Germinal center (tissue), 1 donor: Measurements from ENCODE around the gene NADSYN1.
A peak's percentile ranks its signal among the peaks of the same experiment; 100 is the strongest.
"Not testable (repeated sequence)": the region's sequence is repeated elsewhere in the genome, so short reads cannot be mapped to it uniquely, and the experiment has no call there.

Experiments
- DNase-seq: peaks from one replicate; pipeline ENCODE4 v3.0.0; 2012; ENCODE audit warnings: mixed read lengths, low spot score

NADSYN1 gene

DNA sequence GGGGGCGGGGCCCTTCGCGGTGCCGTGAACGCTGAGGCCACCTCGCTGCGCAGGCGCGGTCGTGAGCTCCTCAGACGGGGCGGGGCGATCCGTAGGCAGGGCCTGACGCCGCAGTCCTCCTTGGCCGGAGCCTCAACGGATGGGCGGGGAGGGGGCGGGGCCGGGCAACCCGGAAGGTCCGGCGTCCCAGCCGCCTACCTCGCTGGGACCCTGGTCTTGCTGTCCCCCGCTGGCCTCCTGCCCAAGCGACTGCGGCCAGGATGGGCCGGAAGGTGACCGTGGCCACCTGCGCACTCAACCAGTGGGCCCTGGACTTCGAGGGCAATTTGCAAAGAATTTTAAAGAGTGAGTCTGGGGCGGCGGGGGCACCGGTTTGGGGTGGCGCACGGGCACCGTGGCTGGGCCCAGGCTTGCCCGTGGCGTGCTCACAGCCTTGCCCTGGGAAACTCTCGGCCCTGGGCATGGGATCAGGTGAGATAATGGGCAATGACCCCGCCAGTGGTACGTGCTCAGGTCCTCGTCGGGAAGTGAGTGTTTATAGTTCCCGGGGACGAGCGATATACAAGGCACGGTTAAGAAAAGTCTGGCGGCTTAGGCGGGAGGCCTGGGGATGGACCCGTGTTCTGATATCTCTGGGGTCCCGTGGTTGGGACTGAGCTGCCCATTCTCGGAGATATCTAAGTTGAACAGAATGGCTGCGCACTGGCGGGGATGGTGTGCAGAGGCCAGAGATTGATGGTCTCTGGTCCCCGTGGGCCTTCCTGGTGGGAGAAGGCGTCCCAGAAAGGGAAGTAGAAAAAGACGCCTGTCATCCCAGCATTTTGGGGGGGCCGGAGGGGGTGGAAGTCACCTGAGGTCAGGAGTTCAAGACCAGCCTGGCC, at the start of gene NADSYN1:
NADSYN1 (plus strand) TSS at position 167 of the 881 bp plus-strand sequence; CDS start at position 261, 94 bp downstream.
- DNase-seq, result peak; percentile 97

DNA sequence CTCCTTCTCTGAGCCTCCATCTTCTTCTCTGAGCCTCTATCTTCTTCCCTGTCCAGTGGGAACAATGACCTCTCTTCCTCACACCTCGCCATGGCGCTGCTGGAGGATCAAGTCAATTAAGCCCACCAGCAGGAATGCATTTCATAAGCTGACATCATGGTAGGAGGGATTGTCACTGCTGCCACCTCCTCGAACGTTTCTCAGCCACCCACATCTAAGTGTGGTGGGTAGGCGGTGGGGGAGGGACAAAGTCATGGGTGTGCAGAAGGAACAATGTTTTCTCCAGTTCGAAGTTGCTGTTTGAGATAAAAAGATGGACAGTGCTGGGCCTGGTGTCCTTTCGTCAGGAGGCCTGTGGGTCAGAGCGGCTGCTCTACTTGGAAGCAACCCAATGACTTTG, 48.8 kb upstream of the NADSYN1 start:
- no peak for DNase-seq

DNA sequence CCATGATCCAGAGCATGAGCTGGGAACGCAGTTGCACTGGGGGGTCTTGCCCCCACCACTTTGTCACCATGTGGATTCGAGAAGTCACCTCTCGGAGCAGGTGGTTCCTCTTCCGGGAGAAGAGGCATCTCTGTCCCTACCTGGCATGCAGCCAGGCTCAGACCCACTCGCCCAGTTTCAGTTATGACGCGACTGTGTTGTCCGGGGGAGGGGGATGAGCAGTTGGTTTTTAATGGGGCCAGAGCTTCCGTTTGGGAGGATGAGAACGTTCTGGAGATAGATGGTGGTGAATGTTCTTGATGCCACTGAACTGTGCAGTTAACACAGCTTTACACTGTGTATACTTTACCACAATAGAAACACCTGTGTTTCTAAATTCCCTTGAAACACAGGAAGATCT, 46.3 kb upstream of the NADSYN1 start:
- no peak for DNase-seq

DNA sequence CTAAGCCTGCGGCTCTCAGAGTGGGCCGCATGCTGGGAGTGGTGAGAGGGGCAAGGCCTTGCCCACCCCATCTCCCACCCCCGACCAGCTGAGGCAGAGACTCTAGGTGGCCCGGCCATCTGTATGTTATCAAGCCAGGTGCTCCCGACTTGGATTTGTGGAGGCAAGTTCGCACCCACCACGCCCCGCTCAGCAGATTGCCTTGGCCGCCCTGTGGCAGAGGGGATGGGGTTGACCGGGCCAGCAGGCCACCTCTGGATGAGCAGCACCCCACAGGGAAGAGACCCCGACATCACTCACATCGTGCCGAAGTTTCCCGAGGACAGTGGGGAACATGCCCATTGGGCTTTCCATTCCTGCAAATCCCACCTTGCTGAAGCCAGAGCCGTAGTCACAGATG, 45.6 kb upstream of the NADSYN1 start:
- DNase-seq, result no peak

DNA sequence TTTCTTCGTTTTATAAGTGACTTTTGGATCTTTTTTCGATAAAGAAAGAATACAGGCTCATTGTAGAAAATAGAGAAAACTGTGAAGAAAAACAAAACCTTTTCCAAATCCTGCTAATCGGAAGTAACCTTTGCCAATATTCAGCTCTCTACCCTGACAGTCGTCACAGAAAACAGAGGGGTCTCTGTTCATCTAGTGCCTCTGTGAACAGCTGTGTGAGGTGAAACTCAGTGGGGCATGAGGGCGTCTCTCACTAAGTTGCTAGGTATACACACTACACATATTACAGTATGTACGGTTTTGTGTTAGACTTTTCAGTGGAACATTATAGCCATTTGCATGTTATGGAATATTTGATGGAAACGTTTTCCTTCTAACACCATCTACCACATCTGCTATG, 44.2 kb upstream of the NADSYN1 start:
- DNase-seq, result no peak

DNA sequence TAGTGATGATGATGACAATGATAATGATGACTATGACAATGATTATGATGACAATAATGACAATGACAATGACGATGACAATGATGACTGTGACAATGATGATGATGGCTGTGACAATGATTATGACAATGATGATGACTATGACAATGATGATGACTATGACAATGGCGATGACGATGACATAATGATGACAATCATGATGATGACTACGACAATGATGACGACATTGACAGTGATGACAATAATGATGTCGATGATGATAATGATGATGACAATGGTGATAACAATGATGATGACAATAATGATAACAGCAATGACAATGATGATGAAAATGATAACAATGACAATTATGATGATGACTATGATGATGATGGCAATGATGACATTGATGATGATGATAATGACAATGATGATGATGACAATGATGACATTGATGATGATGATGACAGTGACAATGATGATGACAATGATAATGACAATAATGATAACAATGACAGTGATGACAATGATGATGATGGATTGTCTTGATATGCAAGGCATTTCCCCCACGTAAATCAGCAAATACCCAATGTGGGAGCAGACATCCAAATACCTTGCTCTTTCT, 42.5 kb upstream of the NADSYN1 start:
- DNase-seq, result no peak

DNA sequence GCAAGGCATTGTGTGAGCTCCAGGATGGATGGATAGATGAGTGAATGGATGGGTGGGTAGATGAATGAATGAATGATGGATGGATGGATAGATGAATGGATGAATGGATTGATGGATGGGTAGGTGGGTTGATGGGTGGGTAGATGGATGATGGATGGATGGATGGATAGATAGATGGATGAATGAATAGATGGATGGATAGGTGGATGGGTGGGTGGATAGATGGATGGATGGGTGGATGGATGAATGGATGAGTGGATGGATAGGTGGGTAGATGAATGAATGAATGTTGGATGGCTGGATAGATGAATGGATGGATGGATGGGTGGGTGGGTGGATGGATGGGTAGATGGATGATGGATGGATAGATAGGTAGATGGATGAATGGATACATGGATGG, 38.4 kb upstream of the NADSYN1 start:
- DNase-seq, result no peak

DNA sequence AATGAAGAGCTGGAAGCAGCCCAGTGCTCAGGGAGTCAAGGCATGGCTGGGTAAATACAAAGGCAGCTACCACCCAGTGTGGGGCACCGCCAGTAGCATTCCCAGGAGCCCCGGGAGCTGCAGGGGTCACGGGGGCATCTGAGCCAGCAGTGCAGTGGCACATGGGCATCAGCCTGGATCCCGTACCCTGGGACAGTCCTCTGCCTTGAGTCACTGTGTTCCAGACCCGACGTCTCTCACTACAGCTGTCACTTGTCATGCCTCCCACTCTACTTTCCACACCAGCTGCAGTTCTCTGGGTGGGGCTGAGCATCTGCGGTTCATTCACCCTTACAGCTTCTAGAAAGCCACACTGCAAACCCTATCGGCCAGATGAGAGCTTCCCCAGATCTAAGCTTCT, 34.4 kb upstream of the NADSYN1 start:
- no peak for DNase-seq

DNA sequence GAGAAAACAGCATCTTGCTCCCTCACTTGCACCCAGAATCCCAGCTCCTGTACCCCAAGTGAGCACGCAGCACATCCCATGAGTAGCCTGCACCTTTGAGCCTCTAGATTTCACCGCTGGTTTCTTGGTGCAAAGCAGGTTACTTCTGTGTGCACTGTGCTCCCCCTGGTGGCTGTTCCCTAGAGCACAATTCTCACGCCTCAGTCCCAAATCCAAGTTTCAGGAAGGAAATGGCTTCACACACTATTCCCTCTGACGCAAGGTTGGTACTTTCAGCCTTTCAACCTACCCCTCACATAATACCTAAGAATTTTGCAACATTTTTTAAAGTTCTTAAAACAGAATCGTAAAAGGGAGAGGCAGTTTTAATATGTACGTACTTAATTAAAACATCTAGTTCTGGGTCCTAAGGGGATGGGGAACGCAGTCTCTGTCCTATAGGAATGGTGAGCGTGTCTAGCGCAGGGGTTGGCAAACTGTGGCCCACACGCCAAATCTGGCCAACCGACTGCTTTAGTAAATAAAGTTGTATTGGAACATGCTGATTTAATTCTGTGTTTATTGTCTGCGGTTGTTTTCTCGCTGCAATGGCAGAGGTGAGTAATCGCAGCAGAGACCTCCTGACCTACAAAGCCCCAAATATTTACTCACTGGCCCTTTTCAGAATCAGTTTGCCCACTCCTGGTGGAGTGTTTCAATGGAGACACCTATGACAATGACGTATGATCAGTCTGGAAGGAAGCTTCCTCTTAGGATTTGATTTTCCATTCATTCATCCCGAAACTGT, 32.4 kb upstream of the NADSYN1 start:
- peak; percentile 38 for DNase-seq

DNA sequence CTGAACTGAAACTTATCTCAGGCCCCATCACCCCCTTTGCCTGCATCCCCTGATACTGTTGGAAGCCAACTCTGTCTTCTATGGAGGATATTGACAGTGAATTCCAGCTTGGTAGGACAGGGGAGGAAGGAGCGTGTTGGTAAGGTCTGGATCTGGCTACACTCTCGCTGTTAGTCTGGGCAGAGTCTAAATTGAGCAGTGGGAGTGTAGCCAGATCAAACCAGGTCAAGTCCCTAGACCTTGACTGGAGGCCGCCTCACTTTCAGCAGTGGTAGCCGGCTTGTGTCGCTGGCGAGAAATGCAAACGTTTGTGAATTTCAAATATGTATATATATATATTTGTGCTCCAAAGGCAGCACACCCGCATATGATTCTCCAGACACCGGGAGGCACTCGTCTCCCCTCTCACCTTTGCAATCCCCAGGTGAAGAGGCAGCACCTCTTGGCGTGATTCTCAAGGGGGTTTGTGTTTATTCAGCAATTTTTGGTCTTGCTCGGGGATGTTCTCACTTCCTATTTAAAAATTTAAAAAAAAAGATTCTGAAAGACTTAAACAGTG, 31.5 kb upstream of the NADSYN1 start:
- DNase-seq, result no peak

DNA sequence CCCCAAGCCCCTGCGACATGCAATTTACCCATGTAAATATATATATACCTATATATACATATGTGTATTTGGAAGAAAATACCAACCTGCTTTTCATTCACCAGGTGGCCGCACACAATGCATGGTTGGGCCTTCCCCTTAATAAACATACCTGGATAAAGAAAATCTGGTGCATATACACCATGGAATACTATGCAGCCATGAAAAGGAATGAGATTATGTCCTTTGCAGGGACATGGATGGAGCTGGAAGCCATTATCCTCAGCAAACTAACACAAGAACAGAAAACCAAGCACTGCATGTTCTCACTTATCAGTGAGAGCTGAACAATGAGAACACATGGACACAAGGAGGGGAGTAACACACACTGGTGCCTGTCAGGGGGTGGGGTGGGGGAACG, 30.7 kb upstream of the NADSYN1 start:
- DNase-seq, result not testable (repeated sequence)

DNA sequence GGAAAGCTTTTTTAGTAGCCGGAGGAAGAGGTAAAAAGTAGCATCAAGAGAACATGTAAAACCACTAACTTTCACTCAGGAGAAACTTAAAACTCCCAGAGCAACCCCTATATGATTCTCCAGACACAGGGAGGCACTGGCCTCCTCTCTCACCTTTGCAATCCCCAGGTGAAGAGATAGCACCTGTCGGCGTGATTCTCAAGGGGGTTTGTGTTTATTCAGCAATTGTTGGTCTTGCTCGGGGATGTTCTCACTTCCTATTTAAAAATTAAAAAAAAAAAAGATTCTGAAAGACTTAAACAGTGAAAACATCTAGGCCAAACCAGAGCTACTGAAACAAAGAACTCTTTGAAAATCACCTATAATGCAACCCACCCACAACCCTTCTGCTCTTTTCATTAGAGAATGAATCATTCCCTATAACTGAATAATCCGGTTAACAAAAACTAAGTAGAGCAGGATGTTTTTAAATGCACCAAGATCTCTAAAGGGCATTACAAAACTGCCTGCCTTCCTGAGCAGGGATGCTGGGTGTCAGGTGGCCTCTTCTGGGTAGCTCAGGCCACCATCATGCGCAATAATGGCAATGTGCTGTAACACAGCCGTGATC, 29.7 kb upstream of the NADSYN1 start:
- no peak for DNase-seq

DNA sequence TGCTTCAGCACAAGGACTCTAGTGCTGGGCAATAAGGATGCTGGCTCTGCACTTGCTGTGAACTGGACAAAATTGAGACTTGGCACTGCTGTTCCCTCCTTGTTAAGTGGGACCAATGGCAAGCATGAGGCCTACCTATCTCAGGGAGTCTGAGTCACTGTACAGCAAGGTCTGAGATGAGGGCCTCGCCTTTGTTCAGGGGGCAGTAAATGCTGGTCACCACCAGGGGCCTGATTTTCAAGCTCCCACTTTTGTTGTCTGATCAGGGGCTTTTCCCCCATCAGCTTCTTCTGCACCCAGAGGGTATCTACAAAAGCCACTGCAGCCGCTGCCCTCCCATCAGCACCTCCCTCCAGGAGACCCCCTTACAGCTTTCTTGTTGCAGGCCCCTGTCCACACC, 27.6 kb upstream of the NADSYN1 start:
- DNase-seq, result no peak

DNA sequence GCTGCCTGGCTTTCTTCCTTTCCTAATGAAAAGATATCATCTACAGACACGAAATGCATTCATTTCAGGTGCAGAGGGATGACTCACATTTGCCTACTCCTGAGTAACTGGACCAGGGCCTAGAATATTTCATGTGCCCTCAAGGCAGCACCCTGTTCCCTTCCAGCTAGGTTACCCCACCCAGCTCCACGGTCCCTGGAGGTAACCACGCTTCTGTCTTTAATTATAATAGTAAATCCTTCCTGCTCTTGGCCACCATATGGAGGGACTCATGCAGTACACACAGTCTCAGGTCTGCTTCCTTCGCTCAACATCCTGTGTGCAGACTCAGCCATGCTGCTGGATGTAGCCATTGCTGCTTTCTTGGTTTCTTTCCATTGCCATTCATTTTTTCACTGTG, 27.1 kb upstream of the NADSYN1 start:
- no peak for DNase-seq

DNA sequence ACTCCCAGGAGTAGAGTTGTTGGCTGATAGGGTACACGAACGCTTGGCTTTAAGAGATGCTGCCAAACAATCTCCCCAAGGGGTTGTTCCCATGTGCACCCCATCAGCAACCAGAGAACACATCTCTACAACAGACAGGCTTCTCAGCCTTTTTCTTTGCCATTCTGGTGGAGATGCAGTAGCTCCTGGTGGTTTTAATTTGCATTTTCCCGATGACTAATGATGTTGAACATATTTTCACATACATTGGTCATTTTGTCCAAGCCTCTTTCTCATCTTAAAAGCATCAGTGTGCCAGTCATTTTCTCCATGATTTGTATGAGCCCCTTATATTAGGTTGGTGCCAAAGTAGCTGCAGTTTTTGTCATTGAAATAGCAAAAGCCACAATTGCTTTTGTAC, 26.6 kb upstream of the NADSYN1 start:
- no peak for DNase-seq

DNA sequence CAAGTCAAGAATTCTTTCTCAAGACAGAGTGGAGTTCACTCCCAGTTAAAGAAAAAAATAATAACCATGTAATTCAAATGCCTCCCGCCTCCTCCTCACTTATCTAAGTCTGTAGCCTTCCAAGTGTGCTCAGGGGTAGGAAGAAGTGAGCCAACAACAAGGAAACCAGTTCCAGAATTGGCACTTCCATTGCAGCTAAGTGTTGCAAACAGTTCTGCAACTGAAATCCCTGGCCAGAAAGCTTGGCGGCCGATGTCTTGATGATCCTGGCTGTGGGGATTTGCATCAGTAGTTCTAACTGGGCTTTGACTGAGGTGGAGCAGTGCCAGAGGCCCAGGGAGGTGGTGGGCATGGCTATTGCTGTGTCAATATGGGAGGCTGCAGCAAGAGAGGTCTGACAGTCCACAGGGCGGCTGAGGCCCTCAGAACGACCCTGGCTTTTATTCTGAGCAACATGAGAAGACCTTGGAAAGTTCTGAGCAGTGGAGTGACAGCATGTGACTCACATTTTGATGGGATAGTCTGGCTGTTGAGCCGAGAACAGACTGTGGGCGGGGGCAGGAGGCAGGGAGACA, 24.1 kb upstream of the NADSYN1 start:
- DNase-seq, result no peak

DNA sequence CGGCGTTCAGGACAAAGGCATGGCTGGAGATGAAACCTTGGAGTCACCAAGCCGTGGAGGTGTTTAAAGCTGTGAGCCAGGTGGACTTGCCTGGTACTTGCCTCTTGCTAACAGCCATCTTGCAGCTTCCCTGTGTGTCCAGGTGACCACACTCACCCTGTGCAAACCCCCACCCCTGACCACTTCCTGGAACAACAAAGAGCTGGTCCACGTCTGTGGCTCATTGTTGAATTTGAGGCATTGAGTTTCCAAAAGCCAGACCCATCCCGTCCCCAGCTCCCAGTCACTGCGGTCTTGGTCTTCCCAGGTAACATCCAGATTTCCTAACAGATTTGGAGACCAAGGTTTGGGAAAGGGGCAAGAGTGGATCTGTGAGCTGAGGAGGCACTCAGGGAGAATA, 23.3 kb upstream of the NADSYN1 start:
- no peak for DNase-seq

DNA sequence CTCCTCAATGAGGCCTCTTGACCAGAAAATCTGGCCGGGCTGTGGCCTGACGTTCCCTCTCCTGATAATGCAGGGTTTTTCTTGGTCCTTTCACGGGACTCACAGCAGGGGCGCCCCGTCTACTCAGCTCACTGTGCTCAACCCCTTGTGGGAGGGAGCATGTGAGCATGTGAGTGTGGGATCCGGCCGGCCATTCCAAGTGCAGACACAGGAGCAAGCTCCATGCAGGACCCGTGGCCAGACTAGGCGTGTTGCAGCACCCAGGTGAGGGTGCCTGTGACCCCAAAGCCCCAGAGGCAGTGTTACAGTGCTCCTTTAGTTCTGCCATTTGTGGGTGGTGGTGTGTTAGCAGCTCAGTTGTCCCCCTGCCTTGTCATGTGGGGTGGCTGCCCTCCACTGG, 22.8 kb upstream of the NADSYN1 start:
- DNase-seq, result no peak

DNA sequence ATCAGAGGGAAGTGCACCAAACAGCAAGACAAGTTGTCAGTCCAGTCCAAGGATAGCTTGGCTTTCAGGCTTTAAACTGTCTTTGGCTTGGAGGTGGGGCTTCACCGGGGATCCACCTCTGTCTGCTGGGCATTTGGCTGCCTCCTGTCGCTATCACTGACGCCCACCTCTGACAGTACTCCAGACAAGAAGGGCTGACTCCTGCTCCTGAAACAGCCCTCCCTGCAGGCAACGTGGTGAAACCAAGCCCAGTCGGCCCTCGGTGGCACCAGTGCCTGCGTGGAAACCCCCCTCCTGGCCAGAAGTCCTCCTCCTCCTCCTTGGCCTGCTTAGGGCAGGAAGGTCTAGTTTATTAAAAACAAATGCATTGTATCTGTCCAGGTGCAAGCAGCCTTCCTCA, 21.7 kb upstream of the NADSYN1 start:
- DNase-seq, result no peak

DNA sequence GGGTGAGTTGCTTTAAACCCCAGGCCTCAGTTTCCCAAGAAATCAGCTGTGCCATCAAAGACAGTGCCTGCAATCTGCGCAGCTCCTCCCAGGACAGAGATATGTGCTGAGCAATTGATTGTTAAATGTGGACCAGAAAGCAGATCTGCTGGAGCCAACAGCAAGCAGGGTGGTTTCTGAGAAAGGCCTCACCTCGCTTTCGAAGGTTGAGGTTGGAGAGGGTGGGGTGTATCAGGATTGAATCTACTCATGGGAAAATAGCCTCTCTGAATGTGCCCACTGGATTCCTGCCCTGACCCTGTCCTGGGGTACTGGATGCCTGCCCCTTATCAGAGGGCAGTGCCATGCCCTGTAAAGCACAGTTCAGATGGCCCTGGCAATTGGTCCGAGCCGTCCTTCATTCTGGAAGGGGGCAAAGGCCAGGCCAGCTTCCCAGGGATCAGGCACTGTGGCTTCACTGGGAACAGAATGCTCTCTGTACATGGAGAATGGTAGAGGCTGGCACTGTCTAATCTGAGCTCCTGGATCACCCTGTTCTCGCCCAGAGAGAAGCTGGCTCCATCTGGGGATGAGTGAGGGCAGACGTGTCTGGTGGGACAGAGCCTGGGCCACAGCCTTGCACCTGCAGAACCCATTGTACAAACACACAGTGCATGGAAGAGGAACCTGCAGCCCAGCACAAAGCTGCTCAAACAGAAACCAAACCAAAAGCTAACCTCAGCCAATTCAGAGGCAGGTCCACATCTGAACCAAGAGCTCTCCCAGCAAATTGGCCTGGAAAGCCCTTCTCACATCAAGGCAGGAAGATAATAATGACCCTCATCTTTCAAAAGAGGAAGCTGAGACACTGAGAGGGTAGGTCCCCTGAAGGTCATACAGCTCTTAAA, 20.0 kb upstream of the NADSYN1 start:
- no peak for DNase-seq
